ENCODE results near the gene KDM3B.
"Not testable (repeated sequence)": the region's sequence is repeated elsewhere in the genome, so short reads cannot be mapped to it uniquely, and the experiment has no call there.

Gene KDM3B

DNA sequence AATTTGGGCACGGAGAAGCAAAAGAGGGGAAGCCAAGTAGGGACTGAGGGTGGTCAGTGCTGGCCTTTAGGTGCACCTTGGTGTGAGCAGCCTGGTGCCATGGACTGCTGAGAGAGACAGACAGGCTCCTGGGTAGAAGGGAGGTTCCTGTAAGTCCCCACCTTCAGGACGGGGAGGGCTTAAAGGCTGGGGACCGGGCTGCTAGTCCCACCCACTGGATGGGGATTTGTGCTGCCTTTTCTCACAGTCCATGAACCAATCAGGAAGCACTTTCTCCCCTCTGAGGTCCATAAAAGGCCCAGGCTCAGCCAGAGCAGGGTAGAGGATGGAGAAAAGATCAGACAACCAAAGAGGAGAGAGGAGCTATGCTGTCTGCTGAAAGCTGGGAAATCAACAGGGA, 36.1 kb upstream of the KDM3B start:
- DNase-seq (ENCODE audit: low spot score) (no peak), ATAC-seq (ENCODE audit: low read depth) (no peak)
- Histone ChIP-seq H3K27ac (ENCODE audit: poor library complexity, severe bottlenecking) (no peak overlapping the region), H3K27me3 (ENCODE audit: insufficient read depth, poor library complexity, severe bottlenecking) (no peaks in the 10 kb centered on the region), H3K36me3 (ENCODE audit: low read depth) (peaks cover 45% of the 10 kb centered on the region), H3K9me3 (ENCODE audit: severe bottlenecking) (no peaks in the 10 kb centered on the region), H3K4me3 (ENCODE audit: severe bottlenecking) (no peak overlapping the region), H3K4me1 (ENCODE audit: insufficient read depth, poor library complexity, severe bottlenecking) (no peaks in the 10 kb centered on the region)
- TF ChIP-seq, protein P1, sequence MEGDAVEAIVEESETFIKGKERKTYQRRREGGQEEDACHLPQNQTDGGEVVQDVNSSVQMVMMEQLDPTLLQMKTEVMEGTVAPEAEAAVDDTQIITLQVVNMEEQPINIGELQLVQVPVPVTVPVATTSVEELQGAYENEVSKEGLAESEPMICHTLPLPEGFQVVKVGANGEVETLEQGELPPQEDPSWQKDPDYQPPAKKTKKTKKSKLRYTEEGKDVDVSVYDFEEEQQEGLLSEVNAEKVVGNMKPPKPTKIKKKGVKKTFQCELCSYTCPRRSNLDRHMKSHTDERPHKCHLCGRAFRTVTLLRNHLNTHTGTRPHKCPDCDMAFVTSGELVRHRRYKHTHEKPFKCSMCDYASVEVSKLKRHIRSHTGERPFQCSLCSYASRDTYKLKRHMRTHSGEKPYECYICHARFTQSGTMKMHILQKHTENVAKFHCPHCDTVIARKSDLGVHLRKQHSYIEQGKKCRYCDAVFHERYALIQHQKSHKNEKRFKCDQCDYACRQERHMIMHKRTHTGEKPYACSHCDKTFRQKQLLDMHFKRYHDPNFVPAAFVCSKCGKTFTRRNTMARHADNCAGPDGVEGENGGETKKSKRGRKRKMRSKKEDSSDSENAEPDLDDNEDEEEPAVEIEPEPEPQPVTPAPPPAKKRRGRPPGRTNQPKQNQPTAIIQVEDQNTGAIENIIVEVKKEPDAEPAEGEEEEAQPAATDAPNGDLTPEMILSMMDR (IDR thresholded peaks at IDR 0.05; ENCODE audit: poor library complexity, severe bottlenecking), result no peak

DNA sequence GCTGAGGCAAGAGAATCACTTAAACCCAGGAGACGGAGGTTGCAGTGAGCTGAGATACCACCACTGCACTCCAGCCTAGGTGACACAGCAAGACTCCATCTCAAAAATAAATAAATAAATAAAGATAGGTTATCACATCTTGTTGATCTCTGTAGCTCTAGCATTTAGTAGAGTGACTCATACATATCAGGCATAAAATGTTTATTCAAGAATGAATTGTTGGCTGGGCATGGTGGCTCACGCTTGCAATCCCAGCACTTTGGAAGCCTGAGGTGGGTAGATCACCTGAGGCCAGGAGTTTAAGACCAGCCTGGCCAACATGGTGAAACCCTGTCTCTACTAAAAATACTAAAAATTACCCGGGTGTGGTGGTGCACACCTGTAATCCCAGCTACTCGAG, 34.3 kb upstream of the KDM3B start:
- not testable (repeated sequence) for H3K27ac ChIP-seq (ENCODE audit: poor library complexity, severe bottlenecking); H3K9me3 ChIP-seq (ENCODE audit: severe bottlenecking); DNase-seq (ENCODE audit: low spot score); H3K4me1 ChIP-seq (ENCODE audit: insufficient read depth, poor library complexity, severe bottlenecking); ATAC-seq (ENCODE audit: low read depth); H3K27me3 ChIP-seq (ENCODE audit: insufficient read depth, poor library complexity, severe bottlenecking); H3K4me3 ChIP-seq (ENCODE audit: severe bottlenecking)
- peaks cover 34% of the 10 kb centered on the region for H3K36me3 ChIP-seq (ENCODE audit: low read depth)

DNA sequence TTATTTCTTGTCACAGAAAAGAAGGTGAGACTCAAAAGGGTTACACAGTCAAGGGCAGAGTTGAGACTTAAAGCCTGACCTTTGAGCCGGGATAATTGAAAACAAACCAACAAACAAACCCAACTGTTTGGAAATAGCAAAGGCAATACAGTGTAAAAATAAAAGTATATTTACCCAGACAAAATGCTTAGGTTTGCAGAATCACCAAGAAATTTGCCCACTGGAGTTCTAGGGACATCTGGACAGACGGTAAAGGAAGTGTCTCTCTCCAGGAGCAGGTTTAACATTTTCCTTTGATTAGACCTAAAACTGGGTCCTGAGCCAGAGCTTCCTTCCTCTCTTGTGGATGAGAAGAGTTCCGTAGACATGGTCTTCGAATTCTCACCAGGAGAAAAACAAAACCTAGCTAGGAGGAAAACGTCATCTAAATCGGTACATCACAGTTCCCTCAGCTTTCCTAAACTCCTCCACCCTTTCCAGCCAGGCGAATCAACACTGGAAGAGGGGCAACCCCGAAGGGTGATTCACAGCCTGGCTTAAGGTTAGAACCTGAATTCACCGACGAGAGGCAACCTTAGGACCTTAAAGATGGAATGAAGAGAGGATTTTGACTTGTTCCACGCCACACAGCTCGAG, 21.6 kb upstream of the KDM3B start:
- ATAC-seq (ENCODE audit: low read depth) (peak; percentile 7), DNase-seq (ENCODE audit: low spot score) (no peak)
- TF ChIP-seq, protein P1 (IDR thresholded peaks at IDR 0.05; ENCODE audit: poor library complexity, severe bottlenecking), result no peak
- Histone ChIP-seq H3K4me3 (ENCODE audit: severe bottlenecking) (peak overlapping the region; percentile 52), H3K9me3 (ENCODE audit: severe bottlenecking) (no peaks in the 10 kb centered on the region), H3K4me1 (ENCODE audit: insufficient read depth, poor library complexity, severe bottlenecking) (peaks cover 5% of the 10 kb centered on the region), H3K36me3 (ENCODE audit: low read depth) (peaks cover 8% of the 10 kb centered on the region; the same call in 1 of the 2 replicates), H3K27ac (ENCODE audit: poor library complexity, severe bottlenecking) (peak overlapping the region; percentile 42), H3K27me3 (ENCODE audit: insufficient read depth, poor library complexity, severe bottlenecking) (no peaks in the 10 kb centered on the region)

DNA sequence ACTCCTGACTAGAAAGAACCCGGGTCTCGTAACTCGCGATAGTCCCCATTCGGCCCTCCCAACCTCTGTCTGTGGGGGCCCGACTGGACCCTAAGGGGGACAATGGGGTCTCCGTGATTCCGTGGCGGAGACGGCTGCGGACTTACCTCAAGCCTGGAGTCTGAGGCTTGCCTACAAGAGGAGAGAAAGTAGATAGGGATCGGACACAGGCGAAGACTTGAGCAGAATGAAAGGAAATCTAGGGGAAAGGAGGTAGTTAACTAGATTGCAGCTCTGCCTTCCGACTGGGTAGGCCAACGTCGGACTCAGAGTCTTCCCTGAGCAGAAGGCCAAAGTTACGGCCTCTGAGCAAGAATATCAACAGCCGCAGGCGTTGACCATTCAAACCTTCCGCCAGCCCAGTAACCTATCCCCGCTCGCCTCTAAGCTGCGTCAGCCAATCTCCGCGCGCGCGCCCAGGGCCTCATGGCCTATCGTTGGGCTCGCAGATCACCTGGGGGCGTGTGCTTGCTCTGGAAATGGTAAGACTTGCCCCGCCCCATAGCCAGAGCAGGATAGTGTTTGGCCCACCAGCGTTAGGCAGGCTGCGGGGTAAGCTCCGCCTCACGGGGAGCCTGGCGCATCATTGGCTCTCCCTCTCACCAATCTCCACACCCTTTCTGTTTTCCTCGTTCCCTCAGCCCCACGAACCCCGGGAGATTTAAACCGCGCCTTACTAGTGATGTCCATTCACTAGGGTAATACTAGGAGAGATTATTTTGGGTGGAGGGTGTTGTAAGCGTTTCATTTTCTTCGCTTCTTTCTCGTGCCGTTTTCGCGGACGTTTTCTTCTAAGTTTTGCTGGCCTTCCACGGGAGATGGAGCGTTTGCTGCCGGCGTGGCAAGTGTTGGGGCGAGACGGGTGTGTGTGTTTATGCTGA, 20.8 kb upstream of the KDM3B start, which contains the start of gene CDC25C:
CDC25C (minus strand) TSS at position 356 of the 920 bp plus-strand sequence. CDS start 624 bp downstream, outside the sequence.
- ATAC-seq (ENCODE audit: low read depth) (peak; percentile 99), DNase-seq (ENCODE audit: low spot score) (peak; percentile 100)
- TF ChIP-seq, protein P1 (IDR thresholded peaks at IDR 0.05; ENCODE audit: poor library complexity, severe bottlenecking), result no peak
- H3K9me3 ChIP-seq (ENCODE audit: severe bottlenecking), result no peaks in the 10 kb centered on the region
- H3K27ac ChIP-seq (ENCODE audit: poor library complexity, severe bottlenecking), result peak within 1 kb of the TSS; percentile 42
- peaks cover 8% of the 10 kb centered on the region; the same call in 1 of the 2 replicates for H3K36me3 ChIP-seq (ENCODE audit: low read depth)
- H3K4me3 ChIP-seq (ENCODE audit: severe bottlenecking), result peak within 1 kb of the TSS; percentile 52
- H3K27me3 ChIP-seq (ENCODE audit: insufficient read depth, poor library complexity, severe bottlenecking), result no peaks in the 10 kb centered on the region
- H3K4me1 ChIP-seq (ENCODE audit: insufficient read depth, poor library complexity, severe bottlenecking), result peaks cover 5% of the 10 kb centered on the region

DNA sequence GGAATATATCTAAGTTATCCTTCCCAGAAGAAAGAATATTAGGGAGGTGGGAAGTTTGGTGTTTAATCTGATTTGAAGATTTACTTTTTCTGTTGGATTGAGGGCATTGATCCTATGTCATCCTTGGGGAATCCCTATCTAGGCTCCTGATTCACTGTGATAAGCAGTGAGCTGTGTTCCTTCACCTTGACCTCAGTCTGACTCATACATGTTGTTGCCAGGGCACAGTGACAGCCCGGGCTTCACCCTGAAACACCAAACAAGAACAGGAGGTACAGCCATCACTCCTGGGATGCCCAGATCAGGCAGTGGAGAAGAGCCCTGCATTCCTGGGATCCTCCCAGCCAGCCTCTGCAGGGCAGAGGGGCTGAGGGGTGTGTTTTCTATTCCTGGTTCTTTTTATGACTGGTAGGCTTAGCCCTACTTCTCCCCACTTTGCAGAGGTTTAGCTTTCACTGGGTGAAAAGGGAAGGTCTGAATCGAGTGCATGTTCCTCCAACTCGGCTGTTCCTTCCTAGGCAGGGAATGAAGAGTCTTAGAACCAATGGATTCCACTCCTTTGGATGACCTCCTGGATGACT, 17.5 kb upstream of the KDM3B start:
- H3K27ac ChIP-seq (ENCODE audit: poor library complexity, severe bottlenecking), result no peak overlapping the region
- TF ChIP-seq, protein P1 (IDR thresholded peaks at IDR 0.05; ENCODE audit: poor library complexity, severe bottlenecking), result no peak
- no peaks in the 10 kb centered on the region for H3K27me3 ChIP-seq (ENCODE audit: insufficient read depth, poor library complexity, severe bottlenecking)
- peaks cover 5% of the 10 kb centered on the region for H3K4me1 ChIP-seq (ENCODE audit: insufficient read depth, poor library complexity, severe bottlenecking)
- no peak for DNase-seq (ENCODE audit: low spot score)
- H3K9me3 ChIP-seq (ENCODE audit: severe bottlenecking), result no peaks in the 10 kb centered on the region
- no peak overlapping the region for H3K4me3 ChIP-seq (ENCODE audit: severe bottlenecking)
- no peak for ATAC-seq (ENCODE audit: low read depth)
- H3K36me3 ChIP-seq (ENCODE audit: low read depth), result peaks cover 4% of the 10 kb centered on the region; the same call in 1 of the 2 replicates
